Muscle of arm (tissue), 12 donors: ENCODE results near the gene FRMPD2. TPM values are rescaled to one million over a fixed set of nuclear protein-coding genes. Genes with fewer than 3 reads are reported as not detected.
"Not testable (repeated sequence)": the region's sequence is repeated elsewhere in the genome, so short reads cannot be mapped to it uniquely, and the experiment has no call there.

Experiments used
- DNase-seq: peaks from one replicate; pipeline ENCODE4 v3.0.0-alpha.2; 2013
- polyA plus RNA-seq, 12 donors: library from polyadenylated mRNA; unstranded; fragments of 120-200 nt; gene quantifications; one replicate each; pipeline ENCODE4 v1.2.1, GENCODE V29; 2013; ENCODE audit not compliant: insufficient read length in 12 of 12

Gene FRMPD2
- polyA plus RNA-seq, 12 donors = 0.07 to 2.8 (median 0.18) TPM; not detected in 6

DNA sequence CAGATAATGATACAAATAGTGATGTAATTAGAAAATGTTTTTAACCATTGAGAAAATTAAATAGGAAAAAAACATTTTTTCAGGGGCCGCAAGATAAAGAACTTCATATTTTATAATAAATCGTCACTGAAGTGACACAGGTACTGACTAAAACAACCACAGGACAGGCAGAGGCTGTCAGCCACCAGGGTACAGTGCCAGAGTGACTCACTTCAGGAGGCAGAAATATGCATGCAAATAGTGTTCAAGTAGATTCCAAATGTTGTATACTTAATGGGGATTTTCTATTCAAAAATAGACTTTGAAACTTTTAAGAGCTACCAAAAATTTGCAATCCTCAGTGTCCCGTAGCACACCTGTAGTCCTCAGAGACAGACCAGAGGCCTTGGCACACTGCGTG is 68.6 kb downstream of the FRMPD2 start:
- no peak for DNase-seq

DNA sequence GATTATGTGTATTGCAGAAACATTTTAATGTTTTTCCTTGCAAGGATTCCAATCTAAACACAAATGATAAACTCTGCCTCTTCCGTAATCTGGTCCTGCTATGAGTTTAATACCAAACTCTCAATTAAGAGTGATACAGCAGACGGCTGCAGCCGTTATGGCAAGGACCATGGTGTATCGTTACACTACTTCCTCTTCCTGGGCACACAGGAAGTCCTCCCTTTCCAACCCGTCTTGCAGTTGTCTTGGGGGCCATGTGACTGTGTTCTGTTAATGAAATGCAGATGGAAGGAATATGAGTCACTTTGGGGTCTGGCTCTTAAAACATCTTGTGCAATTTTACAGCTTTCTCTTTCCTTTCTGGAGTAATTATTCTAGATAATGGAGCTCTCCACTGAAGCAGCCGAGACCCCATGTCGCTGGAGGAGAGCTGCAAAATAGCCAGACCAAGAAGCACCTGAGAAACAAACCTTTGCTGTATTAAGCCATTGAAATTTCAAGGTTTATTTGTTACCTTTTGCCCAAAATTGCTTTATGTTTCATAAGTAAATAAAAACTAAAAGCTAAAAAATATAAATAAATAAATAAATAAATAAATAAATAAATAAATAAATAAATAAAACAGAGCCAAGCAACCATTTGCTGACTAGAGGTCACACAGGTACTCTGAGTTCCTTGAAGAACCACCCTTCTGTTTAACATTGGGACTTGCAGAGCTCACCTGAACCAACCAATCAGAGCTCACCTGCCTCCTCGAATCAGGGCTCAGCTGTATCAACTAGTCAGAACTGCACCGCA is 74.7 kb downstream of the FRMPD2 start:
- DNase-seq = no peak

DNA sequence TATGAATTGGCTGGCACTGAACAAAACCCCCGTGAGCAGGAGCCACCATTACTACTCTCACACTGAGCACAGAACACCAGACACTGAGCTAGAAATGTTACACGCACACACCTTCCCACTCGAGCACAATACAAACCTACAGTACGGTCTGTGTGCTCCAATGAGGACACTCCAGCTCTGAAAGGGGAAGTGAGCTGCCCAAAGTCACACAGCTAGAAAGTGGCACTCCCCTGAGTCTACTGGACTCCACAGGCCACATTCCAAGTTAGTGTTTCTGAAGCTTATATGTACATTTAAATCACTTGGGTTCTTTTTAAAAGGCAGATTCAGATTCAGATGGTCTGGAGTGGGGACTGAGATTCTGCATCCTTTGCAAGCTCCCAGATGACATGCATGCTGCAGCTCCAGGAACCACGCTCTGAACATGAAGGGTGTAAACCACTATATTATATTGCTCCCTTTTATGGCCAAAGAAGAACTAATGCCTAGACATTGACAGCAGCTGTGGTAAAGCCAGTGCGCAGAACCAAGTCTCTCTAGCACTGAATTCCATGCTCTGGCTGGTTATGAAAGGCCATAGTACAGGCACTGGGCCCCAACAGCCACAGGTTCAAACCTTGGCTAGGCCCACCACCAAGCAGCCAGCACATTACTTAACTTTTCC is 77.1 kb downstream of the FRMPD2 start:
- no peak for DNase-seq

DNA sequence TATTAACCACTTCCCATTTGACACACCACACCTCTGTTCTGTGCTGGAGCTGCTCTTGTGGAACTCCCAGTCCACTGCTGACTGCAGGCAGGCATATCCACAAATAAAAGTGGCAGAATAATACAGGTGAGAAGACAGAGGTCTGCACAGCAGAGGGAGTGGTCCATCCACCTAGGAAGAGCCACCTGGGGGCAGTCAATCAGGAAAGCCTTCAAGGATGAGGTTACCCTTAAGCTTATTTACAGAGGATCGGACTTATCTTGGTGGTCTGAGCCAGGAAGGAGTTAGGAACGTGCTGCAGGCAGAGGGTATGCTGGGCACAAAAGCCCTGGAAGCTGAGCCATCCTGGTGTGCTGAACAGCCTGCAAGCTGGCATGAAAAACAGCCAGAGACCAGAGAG is 78.7 kb downstream of the FRMPD2 start:
- DNase-seq = no peak

DNA sequence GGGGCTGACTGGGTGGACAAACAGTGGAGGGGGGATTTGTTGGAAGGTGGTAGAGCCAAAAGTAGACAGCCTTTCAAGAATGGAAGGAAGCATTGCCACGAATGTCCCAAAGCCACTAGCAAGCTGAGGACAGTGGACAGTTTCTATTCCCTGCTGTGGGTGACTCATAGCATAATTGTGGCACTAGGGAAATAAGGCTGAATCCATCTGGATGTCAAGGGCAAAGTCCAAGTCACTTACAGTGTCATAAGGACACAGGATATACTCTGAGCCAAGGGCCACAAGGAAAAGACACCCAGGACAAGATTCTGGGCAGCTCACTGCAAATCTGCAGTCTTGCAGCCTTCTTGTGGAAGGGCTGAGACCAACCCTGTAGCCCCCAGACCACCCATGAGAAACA is 79.7 kb downstream of the FRMPD2 start:
- no peak for DNase-seq

DNA sequence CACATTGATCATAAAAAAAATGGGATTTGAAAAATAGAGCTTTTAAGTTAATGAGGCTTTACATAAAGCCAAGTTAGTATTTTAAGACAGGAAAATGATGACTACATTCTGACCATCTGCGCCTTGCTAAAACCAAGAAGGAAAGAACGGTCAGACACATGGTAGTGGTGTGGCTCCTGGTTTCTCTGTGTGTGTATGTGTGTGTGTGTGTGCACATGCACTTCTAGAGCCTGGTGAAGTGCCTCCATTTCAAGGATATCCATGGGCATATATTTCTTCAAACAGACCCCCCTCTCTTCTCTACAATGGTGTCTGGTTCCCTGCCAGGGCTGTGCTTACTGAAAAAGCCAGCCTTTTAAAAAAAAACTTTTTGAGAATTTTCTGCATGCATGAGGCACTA is 80.9 kb downstream of the FRMPD2 start:
- no peak for DNase-seq

DNA sequence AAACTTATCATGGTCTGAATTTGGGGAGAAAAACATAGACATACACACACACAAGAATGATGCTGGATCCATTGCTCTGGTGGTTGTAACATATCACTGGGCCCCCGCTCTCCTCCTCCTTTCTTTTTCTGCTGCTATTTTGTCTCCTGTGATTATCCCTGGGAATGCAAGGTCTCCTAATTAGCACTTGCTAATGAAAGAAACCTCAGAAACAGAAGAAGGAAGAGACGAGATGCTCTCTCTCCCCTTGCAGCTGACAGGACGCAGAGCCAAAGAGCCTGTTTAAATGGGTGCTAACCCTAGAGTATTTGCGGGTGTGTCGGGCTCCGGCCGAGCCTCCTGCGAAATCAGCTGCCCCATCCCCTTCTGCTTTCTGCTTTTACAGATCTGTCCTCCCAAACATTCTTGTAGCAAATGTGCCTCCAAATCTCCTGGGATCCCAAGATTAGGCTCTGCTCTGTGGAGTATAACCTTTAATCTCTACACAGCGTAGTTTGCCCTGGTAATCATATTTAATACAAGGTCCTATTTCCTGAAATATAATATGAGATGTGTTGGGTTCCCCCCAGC is 81.5 kb downstream of the FRMPD2 start:
- no peak for DNase-seq

DNA sequence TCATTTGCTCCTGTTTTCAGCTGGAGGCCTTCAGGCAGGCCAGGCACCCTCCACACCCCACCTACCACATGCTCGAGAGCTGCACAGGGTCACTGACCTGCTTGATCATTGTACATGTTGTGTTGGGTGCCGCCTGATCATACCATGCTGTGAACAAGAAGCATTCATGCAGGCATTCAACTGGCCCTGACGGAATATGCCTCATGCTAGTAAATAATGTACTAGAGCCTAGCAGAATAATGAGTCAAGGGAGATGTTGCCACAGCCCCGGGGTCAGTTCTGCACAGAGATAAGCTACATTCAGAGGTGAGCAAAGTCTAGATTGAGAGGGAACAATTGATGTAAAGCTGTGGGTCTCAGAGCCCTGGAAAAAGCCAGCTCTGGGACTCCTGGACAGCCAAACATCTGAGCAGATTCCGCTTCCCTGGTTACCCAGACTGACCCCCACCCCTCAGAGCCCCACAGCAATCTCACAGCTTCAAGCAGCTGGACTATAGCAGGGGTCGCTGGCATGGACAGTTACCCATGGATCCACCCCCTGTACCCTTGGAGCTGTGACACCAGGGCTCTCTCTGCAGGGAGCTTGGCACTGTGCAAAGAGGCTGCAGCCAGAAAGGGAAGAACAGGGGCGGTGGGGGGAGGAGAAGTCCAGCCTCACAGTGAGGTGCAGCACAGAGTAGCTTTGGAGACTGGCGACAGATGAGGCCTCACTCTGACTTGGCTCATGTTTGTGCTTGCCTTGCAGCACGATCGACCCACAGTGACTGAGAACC is 86.6 kb downstream of the FRMPD2 start:
- no peak for DNase-seq

DNA sequence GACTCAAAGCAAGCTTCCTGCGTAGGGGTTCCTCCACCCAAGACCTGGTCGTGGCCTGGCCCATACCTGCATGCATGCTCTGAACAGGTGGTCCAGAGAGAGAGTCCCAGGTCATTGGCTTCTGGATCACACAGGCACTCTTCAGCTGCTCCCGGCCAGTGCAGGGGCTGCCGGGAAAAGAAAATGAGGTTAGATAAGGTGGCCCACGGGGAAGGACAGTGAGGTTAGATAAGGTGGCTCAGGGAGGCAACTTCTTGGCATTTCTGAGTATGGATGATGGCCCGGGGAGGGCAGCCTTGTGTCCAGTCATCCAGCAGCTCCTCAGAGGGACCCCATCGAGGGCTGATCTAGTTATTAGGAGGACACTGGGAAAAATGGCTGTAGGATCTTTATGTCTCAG is 87.4 kb downstream of the FRMPD2 start:
- no peak for DNase-seq

DNA sequence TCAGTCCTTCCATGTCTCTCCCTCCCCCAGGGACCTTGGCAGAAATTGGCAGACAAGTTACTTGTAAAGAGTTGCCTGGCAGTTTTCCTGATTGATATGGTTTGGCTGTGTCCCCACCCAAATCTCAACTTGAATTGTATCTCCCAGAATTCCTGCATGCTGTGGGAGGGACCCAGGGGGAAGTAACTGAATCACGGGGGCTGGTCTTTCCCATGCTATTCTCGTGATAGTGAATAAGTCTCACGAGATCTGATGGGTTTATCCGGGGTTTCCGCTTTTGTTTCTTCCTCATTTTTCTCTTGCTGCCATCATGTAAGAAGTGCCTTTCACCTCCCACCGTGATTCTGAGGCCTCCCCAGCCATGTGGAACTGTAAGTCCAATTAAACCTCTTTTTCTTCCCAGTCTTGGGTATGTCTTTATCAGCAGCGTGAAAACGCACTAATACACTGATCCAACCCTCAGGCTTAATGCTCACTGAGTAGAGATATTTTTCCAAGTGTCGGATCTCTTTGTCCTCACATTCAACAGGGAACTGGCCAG is 88.2 kb downstream of the FRMPD2 start:
- not testable (repeated sequence) for DNase-seq

DNA sequence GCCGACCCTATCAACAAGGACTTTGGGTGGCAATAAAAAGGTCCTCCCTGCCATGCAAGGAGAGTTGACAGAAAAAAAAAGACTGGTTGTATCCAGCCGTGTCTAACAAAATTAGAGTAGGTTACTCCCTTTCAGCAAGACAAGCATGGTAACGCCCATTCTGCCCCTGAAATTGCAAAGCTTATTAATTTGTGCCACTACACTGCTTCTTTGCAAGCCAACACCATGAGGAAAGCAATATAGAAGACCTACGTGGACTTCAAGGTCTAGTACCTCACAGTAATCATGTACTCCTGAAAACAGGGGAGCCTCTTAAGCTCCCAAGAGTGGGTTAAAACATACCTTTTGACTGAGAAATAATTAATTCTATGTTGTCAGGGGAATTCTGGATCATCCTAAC is 90.3 kb downstream of the FRMPD2 start:
- DNase-seq = no peak

DNA sequence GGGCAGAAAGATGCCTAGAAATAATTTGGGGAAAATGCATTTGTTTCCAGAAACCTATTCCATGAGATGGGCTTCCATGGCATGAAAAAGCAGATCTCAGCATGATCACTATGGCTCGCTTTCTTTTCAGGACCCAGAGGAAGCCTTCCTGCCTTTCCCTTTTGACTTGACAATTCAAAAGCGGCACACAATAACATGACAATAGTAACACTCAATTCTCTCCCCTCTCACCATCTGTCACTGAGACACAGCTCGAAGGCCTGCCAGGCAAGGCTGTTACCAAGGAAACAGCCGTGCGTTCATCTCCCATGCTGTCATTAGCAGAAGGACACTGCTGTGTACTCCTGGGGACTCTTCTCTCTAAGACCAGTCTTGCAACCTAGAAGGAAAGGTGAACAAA is 101.8 kb downstream of the FRMPD2 start:
- not testable (repeated sequence) for DNase-seq

DNA sequence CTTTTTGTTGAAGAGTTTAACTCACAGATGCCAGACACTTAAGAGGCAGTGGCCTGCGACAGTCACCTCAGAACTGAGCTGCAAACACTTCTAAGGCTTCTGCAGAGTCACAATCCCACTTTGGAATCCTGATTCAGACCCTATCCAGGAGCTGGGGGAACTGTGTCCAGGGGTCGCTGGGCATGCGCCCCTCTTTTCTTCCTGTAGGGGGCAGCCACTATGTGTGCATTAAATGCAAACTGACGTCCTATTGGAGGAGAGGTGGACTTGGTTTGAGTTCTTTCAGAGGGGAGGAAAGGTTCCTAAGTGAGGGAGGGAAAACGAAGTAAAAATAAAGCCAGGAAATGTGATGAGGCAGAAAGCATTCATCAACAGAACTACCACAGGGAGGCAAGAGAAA is 113.8 kb downstream of the FRMPD2 start:
- not testable (repeated sequence) for DNase-seq

DNA sequence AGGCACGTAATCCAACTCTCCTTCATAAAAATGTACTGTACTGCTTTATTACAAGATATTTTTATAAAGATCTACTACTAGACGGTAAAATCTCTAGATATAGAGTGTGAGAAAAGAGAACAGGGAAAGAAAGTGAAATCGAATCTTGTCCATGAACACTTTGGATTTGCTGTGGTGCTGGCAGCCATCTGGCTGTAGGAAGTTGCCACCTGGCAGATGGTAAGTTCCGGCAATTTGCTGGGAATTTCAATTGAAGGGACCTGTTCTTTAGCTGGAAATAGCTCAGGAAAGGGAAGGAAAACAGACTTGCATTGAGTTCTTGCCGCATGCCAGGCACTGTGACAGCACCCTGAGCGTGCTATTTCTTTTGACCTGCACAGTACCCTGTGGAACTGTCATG is 114.3 kb downstream of the FRMPD2 start:
- DNase-seq = not testable (repeated sequence)

DNA sequence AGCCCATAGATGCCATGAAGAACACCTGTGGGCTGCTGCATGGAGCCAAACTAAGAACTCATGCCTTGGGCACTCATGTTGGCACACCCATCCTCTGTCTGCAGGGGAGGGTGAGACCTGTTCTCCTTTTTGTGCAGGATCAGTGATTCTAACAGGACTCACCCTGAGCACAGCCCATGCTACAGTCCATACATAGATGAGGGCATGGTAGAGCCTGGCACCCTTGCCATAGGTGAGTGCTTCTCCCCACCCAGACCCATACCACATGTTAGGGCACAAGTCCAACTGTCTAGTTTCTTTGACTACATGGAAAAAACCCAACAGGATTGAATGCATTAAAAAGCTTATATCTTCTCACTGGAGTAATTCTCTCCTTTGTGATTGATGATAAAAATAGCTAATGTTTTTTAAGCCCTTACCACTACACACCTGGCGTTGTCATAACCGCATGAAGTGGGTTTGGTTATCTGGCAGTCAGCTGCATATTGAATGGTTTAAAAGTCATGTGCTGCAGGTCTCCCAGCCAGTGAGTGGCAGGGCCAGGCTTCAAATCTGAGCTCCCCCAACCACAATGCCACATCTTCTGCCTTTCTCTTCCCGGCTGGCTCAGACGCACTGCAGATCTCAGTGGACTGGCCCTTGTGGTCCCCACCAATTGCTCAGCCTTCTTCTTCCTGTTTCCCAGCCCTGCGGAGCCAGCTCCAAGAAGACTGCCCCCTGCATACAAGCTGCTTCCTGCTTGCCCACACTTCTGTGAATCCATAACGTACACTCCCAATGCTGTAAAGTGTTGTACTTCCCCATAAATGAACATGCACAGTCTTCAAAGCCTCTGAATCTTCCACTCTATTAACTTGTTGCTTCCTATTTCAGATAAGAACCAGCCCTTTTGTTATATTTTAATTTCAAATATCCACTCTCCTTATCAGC is 120.0 kb downstream of the FRMPD2 start:
- not testable (repeated sequence) for DNase-seq

DNA sequence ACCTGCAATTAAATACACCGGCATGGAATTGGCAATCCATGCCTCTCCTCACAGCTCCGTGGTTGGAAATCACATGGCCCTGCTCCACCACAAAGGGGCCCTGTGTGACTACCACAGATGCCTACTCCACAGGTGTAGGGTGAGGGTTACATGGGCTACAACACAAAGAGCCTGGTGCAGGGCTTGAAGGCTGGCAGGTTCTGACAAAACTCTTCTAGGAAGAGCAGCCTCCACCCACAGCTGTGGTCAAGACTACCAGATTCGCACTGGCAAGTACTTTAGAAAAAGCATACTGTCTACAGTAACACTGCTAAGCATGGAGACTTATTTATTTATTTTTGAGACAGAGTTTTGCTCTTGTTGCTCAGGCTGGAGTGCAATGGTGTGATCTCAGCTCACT is 126.9 kb downstream of the FRMPD2 start:
- DNase-seq = not testable (repeated sequence)

DNA sequence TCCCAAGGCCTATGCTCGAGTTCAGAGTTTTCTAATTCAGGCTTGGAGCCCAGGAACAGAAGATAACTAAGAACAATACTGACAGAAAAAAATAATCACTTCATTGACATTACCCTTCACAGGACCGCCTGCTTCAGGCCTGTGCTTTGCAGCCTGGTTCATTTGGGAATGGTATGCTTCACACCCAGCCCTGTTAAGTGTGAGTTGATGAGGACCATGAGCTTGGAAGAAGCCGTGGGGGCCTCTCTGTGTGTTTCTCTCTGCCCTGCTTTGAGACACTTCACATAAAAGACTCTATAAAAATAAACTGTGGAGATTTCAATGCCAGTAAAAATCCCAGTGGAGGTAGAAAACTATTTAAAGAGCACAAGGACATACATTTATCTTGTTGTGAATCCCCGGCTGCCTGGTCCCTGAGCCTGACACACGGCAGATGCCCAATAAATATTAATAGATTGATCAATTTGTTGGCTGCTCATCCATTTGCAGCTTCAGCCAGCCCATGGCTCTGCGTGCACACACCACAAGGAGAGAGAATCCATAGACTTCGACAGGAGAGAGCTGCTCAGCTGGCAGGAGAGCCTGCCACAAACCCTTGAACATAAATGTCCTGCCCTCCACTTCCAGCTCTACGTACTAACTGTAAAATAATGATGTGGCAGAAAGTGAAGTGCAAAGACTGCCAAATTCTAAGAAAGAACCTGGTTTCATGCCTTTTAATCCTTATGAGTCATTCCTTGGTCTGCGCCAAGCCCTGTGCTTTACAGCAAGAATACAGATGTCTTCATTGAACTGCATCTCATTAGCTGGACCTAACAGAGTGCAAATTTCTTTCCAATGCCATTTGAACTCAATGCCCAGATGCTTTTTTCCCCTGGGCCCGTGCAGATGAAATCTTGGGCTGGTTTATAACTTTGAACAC is 130.5 kb downstream of the FRMPD2 start:
- DNase-seq = not testable (repeated sequence)

DNA sequence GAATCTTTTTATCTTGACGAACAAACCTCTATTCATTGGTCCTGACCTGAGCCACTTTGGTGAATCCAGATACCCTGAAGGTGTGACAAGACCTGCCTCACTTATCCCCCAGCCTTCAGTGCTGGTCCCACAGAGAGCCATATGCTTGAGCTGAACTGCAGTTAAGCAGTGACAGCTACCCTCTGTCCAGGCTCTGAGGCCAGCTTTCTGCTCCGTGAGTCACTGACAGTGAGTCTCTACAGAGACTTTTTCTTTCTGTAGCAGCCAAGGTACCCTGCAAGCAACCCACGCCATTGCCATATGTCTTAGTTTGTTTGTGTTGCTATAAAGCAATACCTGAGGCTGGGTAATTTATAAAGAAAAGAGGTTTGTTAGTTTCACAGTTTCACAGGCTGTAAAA is 133.5 kb downstream of the FRMPD2 start:
- DNase-seq = not testable (repeated sequence)

DNA sequence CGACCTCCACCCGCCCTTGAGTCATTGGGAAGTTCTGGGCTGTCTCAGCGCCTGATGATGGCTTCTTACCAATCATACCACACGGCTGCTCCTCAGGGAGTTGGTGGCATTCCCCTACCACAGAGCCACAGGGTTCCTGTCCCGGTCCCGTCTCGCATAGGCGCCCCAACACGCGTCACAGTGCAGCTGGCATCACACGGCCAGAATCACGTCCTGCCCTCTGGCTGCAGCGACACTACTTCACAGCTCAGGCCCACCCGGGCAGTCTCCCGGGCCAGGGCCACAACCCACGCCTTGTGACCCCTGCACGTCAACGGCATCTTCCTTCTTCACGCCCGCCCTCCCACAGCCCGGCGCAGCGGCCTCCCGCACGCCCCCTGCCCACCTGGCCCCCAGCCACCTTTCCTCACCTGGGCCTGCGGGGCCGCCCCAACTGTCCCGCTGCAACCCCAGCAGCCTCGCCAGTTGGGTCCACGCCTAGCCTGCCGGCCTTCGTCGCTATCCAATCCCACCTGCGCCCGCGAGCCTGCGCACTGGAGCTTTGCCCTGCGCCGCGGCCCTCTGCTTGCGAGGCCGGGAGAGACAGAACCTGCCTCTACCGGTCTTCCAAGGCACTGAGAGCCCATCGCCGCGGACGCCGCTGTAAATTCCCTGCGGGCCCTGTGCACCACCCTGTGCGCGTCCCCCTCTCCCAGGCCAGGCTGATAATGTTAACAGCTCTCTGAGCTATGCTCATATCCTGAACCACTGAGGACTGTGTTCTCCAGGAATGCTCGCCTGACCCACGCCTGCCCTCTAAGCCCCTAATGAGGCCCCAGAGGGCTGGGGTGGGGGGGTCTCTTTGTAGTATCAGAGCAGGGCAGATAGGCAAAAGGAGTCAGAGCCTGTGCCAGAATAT is 134.3 kb downstream of the FRMPD2 start:
- not testable (repeated sequence) for DNase-seq
